ENCODE measurements around the gene GSKIP. TPM values are rescaled to one million over a fixed set of nuclear protein-coding genes. Genes with fewer than 3 reads are reported as not detected.
A peak's percentile ranks its signal among the peaks of the same experiment; 100 is the strongest.

Gene GSKIP
- total and polyA plus RNA-seq, 2 experiments from 2014 or later, result 17.4 to 50.9 TPM

DNA sequence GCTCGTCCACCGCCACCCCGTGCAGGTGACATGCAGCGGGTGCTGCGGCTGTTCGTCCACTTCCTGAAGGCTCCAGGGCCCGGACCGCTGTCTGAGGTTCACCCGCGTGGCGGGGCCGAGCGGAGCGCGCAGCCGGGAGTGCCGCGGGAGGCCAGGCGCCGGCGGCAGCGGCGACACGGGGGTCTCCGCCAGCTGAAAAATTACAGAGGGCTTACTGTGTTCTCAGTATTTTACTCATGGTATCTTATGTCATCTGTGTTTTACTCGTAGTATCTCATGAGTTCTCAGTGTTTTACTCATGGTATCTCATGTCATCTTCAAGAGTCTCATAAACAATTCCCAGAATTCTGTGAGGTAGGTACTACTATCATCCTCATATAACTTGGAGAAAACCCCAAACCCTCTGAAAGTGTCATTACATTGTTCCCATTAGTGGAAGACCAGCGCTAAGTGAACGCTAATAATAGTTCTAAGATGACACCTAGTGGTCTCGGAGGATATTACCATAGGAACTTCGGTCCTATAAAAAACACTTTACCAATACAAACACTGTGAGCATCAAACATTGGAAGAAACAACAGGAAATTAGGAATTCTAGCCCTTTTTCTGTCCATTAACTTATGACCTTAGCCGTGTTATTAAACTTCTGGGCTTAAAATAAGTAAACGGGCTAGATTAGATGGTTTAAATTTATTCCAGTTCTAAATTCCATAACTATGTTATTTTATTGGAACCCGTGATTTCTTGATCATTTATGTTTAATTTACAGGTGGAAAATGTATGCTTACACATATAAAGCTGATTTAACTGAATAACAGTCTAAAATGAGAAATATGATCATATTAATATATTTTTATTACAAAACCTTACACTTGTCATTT, 61.0 kb downstream of the GSKIP start:
- no peak overlapping the region for H2AFZ ChIP-seq

More for the DNA sequence above, 61.0 kb downstream of the GSKIP start:
- Histone ChIP-seq H3K4me1 (ENCODE audit: insufficient read depth) (no peaks in the 10 kb centered on the region), H3K27me3 (ENCODE audit: insufficient read depth) (no peaks in the 10 kb centered on the region), H3K9me2 (ENCODE audit: insufficient read depth) (no peaks in the 10 kb centered on the region), H3K36me3 (ENCODE audit: insufficient read depth) (no peaks in the 10 kb centered on the region), H3K4me3 (peak overlapping the region; percentile 31; the same call in 1 of the 2 replicates), H3F3A (replicated peaks; ENCODE audit: low read depth) (no peaks in the 10 kb centered on the region), H3K4me2 (peak overlapping the region; percentile 25), H3K27ac (ENCODE audit: low read depth) (no peak overlapping the region), H3K79me2 (replicated peaks; ENCODE audit: insufficient read depth) (no peaks in the 10 kb centered on the region), H4K20me1 (replicated peaks; ENCODE audit: insufficient read depth) (no peaks in the 10 kb centered on the region)
- peaks cover 5% of the 10 kb centered on the region for H3K4me1 Mint-ChIP-seq
- TF ChIP-seq, protein P1, sequence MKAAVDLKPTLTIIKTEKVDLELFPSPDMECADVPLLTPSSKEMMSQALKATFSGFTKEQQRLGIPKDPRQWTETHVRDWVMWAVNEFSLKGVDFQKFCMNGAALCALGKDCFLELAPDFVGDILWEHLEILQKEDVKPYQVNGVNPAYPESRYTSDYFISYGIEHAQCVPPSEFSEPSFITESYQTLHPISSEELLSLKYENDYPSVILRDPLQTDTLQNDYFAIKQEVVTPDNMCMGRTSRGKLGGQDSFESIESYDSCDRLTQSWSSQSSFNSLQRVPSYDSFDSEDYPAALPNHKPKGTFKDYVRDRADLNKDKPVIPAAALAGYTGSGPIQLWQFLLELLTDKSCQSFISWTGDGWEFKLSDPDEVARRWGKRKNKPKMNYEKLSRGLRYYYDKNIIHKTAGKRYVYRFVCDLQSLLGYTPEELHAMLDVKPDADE (IDR thresholded peaks at IDR 0.05), result no peak
- no peak for TF ChIP-seq NANOG (IDR thresholded peaks at IDR 0.05; ENCODE audit: borderline replicate concordance)
- TF ChIP-seq, protein P2, sequence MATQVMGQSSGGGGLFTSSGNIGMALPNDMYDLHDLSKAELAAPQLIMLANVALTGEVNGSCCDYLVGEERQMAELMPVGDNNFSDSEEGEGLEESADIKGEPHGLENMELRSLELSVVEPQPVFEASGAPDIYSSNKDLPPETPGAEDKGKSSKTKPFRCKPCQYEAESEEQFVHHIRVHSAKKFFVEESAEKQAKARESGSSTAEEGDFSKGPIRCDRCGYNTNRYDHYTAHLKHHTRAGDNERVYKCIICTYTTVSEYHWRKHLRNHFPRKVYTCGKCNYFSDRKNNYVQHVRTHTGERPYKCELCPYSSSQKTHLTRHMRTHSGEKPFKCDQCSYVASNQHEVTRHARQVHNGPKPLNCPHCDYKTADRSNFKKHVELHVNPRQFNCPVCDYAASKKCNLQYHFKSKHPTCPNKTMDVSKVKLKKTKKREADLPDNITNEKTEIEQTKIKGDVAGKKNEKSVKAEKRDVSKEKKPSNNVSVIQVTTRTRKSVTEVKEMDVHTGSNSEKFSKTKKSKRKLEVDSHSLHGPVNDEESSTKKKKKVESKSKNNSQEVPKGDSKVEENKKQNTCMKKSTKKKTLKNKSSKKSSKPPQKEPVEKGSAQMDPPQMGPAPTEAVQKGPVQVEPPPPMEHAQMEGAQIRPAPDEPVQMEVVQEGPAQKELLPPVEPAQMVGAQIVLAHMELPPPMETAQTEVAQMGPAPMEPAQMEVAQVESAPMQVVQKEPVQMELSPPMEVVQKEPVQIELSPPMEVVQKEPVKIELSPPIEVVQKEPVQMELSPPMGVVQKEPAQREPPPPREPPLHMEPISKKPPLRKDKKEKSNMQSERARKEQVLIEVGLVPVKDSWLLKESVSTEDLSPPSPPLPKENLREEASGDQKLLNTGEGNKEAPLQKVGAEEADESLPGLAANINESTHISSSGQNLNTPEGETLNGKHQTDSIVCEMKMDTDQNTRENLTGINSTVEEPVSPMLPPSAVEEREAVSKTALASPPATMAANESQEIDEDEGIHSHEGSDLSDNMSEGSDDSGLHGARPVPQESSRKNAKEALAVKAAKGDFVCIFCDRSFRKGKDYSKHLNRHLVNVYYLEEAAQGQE (IDR thresholded peaks at IDR 0.05; ENCODE audit: unreplicated experiment), result no peak
- no peak for TF ChIP-seq EZH2phosphoT487 (IDR thresholded peaks at IDR 0.05; ENCODE audit: unreplicated experiment)
- no peak for TF ChIP-seq ZNF114 (CRISPR knock-in tag; IDR thresholded peaks at IDR 0.05)
- TF ChIP-seq, protein P3, sequence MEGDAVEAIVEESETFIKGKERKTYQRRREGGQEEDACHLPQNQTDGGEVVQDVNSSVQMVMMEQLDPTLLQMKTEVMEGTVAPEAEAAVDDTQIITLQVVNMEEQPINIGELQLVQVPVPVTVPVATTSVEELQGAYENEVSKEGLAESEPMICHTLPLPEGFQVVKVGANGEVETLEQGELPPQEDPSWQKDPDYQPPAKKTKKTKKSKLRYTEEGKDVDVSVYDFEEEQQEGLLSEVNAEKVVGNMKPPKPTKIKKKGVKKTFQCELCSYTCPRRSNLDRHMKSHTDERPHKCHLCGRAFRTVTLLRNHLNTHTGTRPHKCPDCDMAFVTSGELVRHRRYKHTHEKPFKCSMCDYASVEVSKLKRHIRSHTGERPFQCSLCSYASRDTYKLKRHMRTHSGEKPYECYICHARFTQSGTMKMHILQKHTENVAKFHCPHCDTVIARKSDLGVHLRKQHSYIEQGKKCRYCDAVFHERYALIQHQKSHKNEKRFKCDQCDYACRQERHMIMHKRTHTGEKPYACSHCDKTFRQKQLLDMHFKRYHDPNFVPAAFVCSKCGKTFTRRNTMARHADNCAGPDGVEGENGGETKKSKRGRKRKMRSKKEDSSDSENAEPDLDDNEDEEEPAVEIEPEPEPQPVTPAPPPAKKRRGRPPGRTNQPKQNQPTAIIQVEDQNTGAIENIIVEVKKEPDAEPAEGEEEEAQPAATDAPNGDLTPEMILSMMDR (conservative IDR thresholded peaks at IDR 0.05; ENCODE audit: low read depth in 2 of 2), result peak; percentile 83 to 90
- no peaks in the 10 kb centered on the region for H3K27me3 Mint-ChIP-seq (ENCODE audit: insufficient read depth, low read depth, poor library complexity)
- ATAC-seq, result peak; percentile 92
- peak; percentile 90 for DNase-seq (ENCODE audit: low spot score)
- H3K36me3 Mint-ChIP-seq (ENCODE audit: low read depth), result no peaks in the 10 kb centered on the region
- no peak overlapping the region for H3K27ac Mint-ChIP-seq
- peak overlapping the region; percentile 61; the same call in 2 of the 3 replicates for H3K4me3 Mint-ChIP-seq
- H3K9me3 Mint-ChIP-seq, result no peaks in the 10 kb centered on the region
